GM13976 (cell line): ENCODE data around the gene ZFHX2.

Experiments used
- DNase-seq: peaks from one replicate; pipeline ENCODE4 v3.0.0; 2012; ENCODE audit warnings: low spot score
- CTCF ChIP-seq: IDR thresholded peaks from 2 replicates; pipeline ENCODE4 v1.5.1; 2012; ENCODE audit warnings: borderline replicate concordance, mild to moderate bottlenecking; ENCODE audit not compliant: insufficient read depth; ENCODE audit errors: extremely low read depth, missing control alignments, control extremely low read depth
- in situ Hi-C: fragments of 300-500 bp; cut with MboI; formaldehyde crosslinking; loops from one replicate; pipeline ENCODE4 v1.12.0; 2022; ENCODE audit warnings: low sequenced_read_pairs, mixed read lengths, inconsistent platforms; ENCODE audit not compliant: unreplicated experiment

ZFHX2 gene

GRCh38 chr14:23531391-23531790 is 20.2 kb downstream of the ZFHX2 start:
- no peak for TF ChIP-seq CTCF

GRCh38 chr14:23530375-23531055 is 21.1 kb downstream of the ZFHX2 start:
- DNase-seq, result no peak

More at GRCh38 chr14:23531391-23531790, 20.2 kb downstream of the ZFHX2 start:
- in situ Hi-C loops, result no loop called here
- DNase-seq, result no peak

GRCh38 chr14:23529016-23529415 is 22.5 kb downstream of the ZFHX2 start:
- no peak for TF ChIP-seq CTCF
- no peak for DNase-seq
- in situ Hi-C loops, result no loop called here

More at GRCh38 chr14:23530375-23531055, 21.1 kb downstream of the ZFHX2 start:
- TF ChIP-seq CTCF, result no peak
- in situ Hi-C loops, result no loop called here

- DNase-seq, result no peak
- TF ChIP-seq CTCF, result no peak
- in situ Hi-C loops, result no loop called here
Measured at GRCh38 chr14:23528555-23528954, 23.0 kb downstream of the ZFHX2 start.

- DNase-seq, result no peak
- in situ Hi-C loops, result no loop called here
- no peak for TF ChIP-seq CTCF
Measured at GRCh38 chr14:23525611-23526010, 26.0 kb downstream of the ZFHX2 start.

- in situ Hi-C loops, result no loop called here
Measured at GRCh38 chr14:23524954-23525353, 26.6 kb downstream of the ZFHX2 start.

More at GRCh38 chr14:23524954-23525353, 26.6 kb downstream of the ZFHX2 start:
- TF ChIP-seq CTCF, result no peak
- DNase-seq, result no peak
